ENCODE data around the gene BLACAT1.

GRCh38 chr1:205449750-205450443 is 5.9 kb downstream of the BLACAT1 start:
- TF ChIP-seq, protein P1, sequence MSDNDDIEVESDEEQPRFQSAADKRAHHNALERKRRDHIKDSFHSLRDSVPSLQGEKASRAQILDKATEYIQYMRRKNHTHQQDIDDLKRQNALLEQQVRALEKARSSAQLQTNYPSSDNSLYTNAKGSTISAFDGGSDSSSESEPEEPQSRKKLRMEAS (IDR thresholded peaks at IDR 0.05; ENCODE audit: low read depth) = no peak
- TF ChIP-seq CTCF (IDR thresholded peaks at IDR 0.05) = no peak
- TF ChIP-seq TAF1 (IDR thresholded peaks at IDR 0.05; ENCODE audit: borderline replicate concordance, low read depth, low read length) = no peak
- TF ChIP-seq TCF12 (IDR thresholded peaks at IDR 0.05) = no peak
- no peak for TF ChIP-seq YY1 (IDR thresholded peaks at IDR 0.05; ENCODE audit: low read depth)
- no peak for TF ChIP-seq SIN3A (IDR thresholded peaks at IDR 0.05; ENCODE audit: borderline replicate concordance, low read depth, low read length)
- TF ChIP-seq SMC3 (IDR thresholded peaks at IDR 0.05; ENCODE audit: low read depth, low read length) = no peak
